Effector CD8-positive, alpha-beta T cell (primary cell): ENCODE data around the gene CNIH2.
"Not testable (repeated sequence)": the region's sequence is repeated elsewhere in the genome, so short reads cannot be mapped to it uniquely, and the experiment has no call there.

Experiments
- DNase-seq: peaks from one replicate; lab custom pipeline; 2025; lab: John Stamatoyannopoulos, UW

CNIH2 gene

DNA sequence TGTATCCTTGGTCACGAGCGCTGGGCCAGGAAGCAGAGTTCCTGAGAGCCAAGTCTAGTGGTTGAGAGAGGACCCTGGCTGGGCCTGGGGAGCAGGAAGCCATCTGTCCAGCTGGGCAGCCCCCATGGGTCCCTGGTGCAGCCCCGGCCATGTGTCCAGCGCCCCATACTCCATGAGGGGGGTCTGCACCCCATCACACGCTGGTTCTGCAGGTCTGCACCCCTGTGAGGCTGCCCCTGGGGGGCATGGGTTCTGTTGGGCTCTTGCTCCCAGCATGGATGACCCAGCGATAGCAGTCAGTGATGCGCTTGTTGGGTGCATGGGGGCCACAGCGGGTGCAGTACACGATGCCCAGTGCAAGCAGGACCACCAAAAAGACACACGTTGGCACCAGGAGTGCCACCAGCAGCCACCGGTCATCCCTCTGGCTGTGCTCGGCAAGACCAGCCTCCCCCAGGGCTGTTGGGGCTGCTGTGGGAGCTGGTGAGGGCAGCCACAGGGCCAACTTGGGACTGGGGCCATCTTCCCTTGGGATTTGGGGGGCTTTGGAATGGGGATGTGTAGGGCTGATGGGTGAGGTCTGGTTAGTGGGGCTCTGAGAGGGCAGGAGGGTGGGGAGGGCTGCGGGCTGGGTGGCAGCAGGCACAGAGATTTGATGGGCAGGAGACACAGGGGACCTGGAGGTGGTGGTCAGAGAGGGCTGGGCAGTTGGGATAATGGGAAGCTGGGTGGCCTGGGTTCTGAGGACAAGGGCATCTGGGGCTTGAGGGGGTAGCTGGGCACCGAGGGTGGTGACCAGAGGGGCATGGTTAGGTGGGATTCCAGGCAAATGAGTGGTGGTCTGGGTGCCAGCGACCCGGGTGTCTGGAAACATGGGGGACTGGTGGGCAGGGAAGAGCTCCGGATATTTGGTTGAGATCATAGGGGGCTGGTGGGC is 36.9 kb downstream of the CNIH2 start:
- no peak for DNase-seq

DNA sequence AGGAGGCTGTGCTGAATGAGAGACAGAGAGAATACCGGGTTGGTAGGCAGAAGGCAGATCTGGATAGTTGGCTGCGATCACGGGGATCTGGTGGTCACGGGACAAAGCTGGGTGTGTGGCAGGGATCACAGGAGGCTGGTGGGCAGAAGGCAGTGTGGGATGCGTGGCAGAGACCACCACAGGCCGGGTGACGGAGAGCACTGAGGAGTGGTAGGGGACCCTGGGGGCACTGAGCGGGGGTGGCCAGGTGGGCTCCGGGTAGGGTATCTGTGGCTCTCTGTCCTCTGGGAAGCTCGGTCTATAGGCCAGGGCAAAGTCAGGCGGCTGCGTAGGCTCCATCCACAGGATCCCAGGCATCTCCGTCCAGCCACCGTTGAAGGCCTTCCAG is 37.5 kb downstream of the CNIH2 start:
- DNase-seq: no peak

DNA sequence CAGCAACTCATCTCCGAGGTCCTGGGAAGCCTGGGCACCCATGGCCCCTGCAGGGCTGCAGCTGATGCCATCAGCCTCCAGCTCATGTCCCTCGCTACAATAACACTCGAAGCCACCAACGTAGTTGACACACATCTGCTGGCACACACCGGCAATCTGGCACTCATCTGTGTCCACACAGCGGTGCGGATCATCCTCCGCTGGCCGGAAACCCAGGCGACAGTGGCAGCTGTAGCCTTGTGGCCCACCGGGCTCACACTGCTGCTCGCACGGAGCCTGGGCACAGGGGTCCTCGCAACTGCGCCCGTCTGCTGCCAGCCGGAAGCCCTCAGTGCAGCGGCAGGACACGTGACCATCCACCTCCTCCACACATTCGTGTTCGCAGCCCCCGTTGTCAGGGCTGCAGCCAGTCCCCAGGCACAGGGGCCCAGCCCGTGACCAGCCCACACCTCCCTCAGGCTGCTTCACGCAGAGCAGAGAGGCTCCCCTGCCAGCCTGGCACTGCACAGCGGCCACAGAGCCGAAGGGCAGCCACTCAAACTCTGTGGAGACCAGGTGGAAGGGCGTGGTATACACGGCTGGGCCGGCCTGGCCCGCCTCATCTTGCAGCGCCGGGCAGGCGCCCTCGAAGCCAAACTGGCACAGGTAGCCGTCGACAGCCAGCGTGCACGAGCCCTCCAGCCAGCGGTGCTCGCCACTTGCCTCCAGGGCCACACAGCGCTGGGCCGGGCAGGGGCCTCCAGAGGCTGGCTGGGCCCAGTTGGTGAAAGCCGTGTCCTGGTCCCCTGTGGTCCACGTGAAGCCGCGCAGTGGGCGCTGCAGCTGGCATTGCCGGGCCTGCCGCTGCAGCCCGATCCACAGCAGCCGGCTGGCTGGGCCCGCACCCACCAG is 38.2 kb downstream of the CNIH2 start:
- DNase-seq: peak; percentile 40

DNA sequence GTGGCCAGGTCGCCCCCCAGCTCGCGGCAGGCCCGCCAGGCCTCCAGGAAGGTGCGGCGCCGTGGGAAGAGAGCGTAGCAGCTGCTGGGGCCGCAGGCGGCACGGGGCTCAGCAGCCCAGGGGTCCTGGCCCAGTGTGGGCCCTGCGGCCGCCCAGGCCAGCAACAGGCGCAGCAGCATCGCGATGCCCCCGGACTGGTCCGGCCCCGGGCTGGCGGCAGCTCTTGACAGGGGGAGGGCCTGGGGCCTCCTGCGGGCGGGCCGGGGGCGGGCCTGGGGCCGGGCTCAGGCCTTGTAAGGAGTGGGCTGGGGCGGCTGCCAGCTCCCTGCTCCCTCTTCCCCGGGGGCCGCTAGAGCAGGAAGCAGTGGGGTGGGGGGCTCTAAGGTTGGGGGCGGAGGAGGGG is 38.9 kb downstream of the CNIH2 start, which contains the start of gene CD248:
CD248 (minus strand) TSS at position 196 of the 403 bp plus-strand sequence; CDS start at position 179, 17 bp downstream.
- peak; percentile 41 for DNase-seq

DNA sequence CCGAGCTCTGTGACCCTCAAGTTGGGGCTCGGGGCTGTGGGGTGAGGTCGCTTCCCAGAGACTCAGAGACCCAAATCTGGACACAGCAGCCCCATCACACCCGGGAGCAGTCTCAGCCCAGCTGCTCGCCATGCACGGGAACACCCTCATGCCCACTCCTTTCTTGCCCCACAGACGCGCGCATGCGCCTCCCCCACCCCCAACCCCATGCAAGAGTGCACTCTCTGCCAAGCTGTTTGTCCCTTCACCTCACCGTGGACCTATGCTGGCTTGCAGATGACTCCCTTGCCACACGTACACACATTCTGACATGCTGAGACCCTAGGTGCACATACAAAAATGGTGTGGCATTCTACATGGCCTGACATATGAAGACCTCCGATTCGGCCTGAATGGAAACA is 39.3 kb downstream of the CNIH2 start:
- DNase-seq: peak; percentile 56

DNA sequence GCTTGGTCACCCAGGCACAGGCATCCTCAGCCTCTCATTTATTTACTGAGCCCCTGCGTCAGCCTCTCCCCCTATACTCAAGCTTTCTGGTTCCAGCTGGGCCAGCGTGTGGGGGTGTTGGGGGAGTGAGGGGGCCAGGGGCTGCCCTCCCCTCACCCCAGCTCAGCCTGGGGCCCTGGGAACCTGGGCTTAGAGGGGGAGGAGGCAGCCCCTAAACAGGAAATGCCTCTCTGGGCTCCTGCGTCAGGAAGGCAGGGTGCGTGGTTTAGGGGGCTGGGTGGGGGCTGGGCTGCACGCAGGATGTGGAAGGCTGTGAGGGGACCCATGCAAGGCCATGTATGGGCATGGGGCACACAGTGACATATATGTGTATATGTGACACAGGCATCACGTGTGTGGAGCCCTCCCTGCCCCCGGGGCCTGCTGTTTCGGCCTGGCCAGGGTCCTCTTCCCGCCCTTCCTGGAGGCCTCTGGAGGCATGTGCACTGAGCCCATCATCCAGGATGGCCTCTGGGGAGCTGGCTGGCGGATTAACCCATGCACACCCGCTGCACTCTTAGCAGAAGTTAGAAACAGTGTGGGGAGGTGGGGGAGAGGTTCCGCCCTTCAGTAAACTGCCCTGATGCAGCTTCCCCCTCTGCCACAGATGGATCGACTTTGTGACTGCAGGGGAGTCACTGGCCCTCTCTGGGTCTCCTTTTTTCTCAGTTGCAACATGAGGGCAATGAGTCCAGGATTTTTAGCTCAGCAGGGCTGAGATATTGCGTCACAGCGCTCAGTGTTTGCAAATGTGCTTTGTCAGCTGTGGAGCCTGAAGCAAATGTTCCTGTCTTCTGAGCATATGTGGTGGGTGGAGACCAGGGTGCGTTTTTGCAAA is 40.0 kb downstream of the CNIH2 start:
- DNase-seq: peak; percentile 81

DNA sequence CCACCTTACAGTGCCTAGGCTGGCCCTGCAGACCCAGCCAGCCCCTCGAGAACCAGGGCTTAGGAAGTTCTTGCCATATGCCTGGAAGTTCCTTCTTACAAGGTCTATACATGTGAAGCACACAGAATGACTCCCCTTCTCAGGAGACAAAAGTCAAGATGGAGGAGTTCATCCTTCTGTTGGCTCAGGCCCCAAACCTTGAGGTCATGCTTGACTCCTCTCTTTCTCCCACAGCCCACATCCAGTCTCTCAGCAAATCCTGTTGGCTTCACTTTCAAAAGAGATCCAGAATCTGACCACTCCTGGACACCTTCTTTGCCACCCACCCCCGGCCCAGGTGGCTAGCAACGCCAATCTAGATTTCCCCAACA is 40.6 kb downstream of the CNIH2 start:
- no peak for DNase-seq

DNA sequence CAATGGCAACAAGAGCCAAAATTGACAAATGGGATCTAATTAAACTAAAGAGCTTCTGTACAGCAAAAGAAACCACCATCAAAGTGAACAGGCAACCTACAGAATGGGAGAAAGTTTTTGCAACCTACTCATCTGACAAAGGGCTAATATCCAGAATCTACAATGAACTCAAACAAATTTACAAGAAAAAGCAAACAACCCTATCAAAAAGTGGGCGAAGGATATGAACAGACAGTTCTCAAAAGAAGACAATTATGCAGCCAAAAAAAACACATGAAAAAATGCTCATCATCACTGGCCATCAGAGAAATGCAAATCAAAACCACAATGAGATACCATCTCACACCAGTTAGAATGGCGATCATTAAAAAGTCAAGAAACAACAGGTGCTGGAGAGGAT is 42.3 kb downstream of the CNIH2 start:
- not testable (repeated sequence) for DNase-seq

DNA sequence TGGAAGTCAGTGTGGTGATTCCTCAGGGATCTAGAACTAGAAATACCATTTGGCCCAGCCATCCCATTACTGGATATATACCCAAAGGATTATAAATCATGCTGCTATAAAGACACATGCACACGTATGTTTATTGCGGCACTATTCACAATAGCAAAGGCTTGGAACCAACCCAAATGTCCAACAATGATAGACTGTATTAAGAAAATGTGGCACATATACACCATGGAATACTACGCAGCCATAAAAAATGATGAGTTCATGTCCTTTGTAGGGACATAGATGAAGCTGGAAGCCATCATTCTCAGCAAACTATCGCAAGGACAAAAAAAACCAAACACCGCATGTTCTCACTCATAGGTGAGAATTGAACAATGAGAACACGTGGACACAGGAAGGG is 42.8 kb downstream of the CNIH2 start:
- DNase-seq: not testable (repeated sequence)

DNA sequence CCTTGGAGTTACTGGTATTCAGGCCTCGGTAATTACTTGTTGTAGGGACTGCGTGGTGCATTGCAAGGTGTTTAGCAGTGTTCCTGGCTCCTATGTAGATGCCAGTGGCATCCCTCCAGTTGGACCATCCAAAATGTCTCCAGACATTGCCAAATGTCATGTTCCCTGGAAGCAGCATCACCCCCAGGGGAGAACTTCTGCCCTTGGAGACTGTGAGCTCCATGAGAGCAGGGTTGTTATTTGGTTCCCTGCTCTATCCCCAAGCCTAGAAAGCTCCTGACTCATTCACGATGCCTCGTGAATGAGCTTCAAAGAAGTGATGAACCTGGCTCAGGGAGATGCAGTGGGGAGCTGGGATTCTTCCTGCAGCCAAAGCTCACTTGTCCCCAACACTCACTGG is 43.6 kb downstream of the CNIH2 start:
- DNase-seq: no peak

DNA sequence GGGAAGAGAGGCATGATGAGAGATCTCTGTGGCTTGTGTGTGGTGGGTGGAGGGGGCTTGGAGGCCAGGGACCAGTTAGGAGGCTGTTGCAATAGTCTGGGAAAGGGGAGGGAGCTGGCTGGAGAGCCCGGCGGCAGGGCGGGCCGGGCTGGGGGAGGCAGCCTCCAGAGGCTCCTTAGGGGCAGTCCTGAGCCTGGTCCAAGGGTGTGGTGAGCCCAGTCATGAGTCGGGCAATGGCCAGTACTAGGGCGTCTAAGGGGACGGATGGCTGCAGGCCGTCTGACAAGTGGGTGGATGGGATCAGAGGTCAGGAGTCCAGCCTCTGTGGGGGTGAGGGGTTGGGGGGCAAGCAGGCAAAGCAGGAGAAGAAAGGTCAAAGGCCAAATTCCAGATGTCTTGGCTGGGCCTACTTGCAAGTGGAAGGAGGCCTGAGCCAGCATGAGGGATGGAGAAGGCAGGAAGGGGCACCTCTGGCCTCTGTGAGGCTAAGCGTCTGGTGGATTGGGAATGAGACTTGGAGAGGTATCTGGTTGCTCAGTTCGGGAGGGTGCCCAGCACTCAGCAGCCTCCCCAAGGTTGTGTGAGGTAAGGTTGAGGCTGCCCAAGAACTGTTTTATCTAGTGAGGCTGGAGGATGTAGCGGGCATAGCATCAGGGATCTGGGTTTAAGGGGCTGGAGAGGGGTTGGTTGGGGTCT is 44.9 kb downstream of the CNIH2 start:
- no peak for DNase-seq

DNA sequence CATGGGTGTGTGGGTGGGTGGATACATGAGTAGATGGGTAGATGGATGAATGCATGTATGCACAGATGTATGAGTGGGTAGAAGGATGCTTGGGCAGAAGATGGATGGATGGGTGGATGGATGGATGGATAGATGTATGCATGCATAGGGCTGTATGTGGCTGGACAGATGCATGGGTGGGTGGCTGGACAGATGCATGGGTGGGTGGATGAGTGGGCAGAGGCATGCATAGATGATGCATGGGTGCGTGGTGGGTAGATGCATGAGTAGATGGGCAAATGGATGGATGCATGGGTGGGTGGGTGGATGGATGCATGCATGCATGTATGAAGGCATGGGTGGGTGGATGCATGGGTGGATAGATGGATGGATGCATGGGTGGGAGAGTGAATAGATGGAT is 45.7 kb downstream of the CNIH2 start:
- no peak for DNase-seq

DNA sequence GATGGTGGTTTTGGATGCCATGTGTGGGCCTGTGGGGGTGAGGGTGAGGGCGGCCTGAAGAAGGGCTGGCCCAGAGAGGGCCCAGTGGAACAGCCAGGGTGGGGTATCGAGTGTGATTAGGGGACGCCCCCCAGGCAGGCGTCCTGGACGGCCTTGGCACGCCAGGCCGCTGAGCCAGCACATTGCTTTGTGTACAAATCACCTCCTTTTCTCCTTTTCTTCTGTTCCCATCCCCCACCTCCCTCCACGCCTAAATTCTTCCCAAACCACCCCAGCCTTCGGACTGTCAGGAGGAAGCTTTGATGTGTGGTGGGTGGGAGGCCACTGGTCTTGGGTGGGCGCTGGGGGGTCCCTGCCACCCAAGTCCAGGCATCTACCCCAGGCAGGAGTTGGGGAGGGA is 46.7 kb downstream of the CNIH2 start:
- no peak for DNase-seq

DNA sequence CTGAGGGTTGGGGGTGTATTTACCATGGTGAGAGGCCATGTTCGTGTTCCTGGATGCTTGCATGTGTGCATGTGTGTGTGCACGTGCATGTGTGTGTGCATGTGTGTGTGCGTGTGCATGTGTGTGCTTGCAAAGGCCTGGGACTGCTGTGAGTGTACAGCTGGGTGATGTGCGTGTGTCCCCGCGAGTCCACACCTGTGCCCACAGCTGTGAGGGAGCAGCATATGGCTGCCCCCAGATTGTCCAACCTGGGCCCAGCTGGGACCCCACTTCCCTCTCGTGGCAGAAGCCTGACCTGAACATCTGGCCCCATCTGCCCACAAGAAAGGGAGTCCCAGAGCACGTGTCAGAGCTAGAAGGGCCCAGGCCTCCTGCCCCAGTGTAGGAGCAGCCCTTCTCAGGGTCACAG is 47.3 kb downstream of the CNIH2 start:
- DNase-seq: no peak

DNA sequence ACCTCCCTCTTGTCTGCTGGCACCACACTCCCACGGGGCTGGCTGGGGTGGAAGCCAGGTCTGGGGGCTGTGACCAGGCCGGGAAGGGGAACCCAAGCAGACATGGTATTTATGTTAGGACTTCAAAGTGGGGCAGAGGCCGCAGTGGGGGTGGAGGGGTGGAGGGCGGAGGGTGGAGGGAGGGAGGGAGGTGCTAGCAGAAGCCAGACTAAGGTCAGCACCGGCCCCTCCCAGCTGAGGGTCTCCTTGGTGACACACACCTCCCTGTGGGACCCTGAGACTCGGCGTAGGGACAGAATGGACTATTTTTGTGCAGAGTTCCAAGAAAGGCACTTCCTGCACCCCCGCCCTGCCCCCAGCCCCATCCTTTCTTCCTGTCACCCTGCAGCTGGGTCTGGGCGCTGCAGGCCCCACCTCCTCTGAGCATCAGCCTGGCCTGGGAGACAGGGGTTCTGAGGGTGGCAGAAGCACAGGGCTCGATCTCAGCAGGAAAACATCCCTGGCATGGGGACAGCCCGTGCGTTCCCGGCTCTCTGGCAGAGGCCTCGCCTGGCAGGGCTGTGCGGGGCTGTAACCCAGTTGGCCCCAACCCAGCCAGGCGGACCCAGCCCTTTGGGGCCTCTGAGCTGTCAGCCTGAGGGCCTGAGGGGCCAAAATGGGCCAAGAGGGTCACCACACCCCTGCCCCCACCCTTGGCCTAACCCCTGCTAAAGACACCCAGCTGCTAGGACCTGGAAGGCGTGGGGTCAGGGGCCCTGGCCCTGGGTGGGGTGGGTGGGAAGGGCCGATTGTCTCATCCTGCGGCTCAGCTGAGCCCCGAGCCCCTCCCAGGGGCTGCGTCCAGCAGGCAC is 48.5 kb downstream of the CNIH2 start:
- DNase-seq: no peak

DNA sequence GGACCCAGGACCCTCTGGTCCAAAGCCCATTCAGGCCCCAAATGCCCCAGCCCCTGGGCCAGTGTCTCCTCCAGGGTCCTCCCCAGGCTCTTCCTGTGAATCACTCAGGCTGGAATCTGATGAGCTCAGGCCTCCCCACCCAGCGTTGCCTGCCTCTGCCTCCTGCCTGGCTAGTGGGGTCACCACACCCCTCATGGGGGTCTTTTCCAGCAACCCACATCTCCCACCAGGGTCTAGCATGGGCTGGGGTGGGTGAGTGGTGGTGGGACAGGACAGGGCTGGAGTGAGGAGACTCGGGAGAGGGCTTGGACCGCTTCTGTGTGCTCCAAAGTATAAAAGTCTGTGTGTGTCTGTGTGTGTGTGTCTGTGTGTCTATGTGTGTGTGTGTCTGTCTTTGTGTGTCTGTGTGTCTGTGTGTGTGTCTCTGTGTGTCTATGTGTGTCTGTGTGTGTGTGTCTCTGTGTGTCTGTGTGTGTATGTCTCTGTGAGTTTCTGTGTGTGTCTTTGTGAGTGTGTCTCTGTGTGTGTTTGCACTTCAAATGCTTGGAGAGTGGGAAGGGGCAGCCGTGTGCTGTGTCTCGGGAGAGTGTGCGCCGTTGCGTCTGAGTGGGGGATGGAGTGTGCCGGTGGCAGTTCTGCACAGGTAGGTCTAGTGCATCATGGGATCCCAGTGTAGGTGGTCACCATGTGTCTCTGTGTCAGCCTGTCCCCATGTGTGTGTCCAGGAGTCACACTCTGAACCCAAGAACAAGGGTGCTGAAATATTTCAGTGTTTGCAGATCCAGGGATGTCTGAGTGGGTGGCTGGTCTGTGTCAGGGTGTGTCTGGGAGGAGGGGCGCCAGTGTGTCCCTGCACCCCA is 49.4 kb downstream of the CNIH2 start:
- no peak for DNase-seq

DNA sequence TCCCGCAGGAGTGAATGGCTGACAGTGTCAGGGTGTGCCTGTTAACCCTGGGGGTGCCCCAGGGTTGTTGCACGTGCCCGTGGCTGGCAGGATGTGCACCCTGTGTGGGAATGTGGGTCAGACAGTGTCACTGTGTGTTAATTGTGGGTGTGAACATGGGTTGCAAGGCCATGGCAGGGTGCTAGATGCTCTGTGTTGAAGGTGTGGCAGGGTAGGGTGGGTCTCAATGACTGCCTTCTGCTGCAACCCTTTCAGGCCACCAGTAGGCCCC is 50.0 kb downstream of the CNIH2 start:
- DNase-seq: no peak

DNA sequence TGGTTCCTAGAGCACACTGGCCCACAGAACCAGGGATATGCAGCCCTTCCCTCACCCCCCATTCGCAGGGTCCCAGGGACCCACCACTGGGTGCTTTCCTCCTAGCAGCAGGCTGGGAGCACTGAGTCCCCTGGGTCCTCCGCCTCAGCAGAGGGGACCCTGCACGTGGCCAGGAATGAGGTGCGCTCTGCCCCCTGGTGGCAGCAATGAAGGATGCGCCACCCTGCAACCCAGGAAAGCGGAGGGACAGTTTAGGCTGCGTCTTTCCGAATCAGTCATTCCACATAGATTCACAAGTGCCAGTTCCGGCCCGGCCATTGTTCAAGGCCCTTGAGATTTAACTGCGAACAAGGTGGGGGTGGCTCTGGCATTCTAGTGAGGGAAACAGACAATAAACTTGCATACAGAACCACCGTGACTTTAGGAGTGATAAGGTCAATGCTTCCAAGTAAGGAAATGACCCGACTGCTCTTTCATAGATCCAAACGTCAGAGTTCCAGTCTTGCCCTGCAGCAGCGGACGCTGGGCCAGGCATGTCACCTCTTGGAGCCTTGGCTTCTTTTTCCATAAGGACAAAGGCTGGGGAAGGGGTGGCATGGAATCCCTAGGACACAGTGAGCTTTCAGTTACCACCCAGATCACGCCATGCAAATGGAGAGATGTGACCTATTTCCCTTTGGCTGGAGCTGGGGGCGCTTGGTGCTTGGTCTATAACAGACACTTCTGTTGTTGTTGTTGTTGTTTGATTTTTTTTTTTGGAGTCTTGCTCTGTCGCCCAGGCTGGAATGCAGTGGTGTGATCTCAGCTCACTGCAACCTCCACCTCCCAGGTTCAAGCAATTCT is 50.5 kb downstream of the CNIH2 start:
- peak; percentile 71 for DNase-seq
